ENCODE measurements around the gene TRIM62.

The TRIM62 gene

DNA sequence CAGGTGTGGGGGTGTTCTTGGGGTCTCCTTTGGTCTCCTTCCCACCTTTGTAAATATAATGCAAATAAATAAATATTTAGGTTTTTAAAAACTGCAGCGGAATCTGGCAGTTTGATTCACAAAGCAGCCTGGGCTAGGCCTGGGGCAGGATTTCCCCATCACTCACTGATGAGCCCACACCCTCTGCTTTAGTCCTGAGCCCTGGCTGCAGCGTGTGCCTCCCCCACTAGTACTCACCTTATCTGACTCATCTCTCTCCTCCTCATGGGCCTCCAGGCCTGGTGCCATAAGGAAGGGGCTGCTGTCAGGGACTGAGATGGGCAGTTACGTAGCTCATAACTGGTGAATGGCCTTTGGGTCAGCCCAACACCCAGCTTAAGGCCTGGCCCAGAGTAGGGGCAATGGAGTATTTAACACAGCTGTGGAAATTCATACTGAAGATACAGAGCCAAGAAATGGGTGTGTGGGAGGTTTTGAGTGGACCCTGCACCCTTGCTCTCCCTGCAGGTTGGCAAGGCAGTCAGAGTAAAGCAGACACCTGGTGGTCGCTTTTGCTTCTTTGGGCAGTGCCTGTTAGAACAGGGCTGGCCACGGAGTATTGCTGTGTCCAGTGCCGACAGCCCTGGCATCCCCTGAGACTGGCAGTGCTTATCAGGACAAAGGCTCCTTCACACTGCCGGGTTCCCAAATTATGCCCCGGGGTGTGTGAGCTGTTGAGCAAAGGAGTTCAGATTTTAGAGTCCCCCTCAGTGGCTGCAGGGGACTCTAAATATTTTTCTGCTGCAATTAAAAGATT is 61.2 kb downstream of the TRIM62 start:
- DNase-seq (no peak), ATAC-seq (ENCODE audit: insufficient read depth, low read depth) (no peak)
- Histone ChIP-seq H3K79me2 (ENCODE audit: insufficient read depth, low read length) (peaks cover 1% of the 10 kb centered on the region; the same call in 1 of the 2 replicates), H3K36me3 (ENCODE audit: insufficient read depth, low read length) (no peaks in the 10 kb centered on the region), H3K27ac (ENCODE audit: low read length) (no peak overlapping the region), H3K4me2 (ENCODE audit: insufficient read depth, low read length) (no peak overlapping the region), H3K9ac (ENCODE audit: low read depth, low read length) (no peak overlapping the region), H2AFZ (ENCODE audit: low read depth, low read length) (no peak overlapping the region), H4K20me1 (ENCODE audit: insufficient read depth, low read length) (no peaks in the 10 kb centered on the region), H3K4me3 (ENCODE audit: low read depth in 1 of 2, low read length in 2 of 2) (no peak overlapping the region), H3K4me1 (ENCODE audit: insufficient read depth, low read length) (peaks cover 3% of the 10 kb centered on the region), H3K27me3 (ENCODE audit: insufficient read depth, low read length, poor library complexity) (no peaks in the 10 kb centered on the region), H3K9me3 (ENCODE audit: insufficient read depth, low read length, severe bottlenecking) (no peaks in the 10 kb centered on the region)
- no peak for TF ChIP-seq EZH2 (IDR thresholded peaks at IDR 0.05; ENCODE audit: borderline replicate concordance, low read depth, low read length, severe bottlenecking)
- TF ChIP-seq, protein P1, sequence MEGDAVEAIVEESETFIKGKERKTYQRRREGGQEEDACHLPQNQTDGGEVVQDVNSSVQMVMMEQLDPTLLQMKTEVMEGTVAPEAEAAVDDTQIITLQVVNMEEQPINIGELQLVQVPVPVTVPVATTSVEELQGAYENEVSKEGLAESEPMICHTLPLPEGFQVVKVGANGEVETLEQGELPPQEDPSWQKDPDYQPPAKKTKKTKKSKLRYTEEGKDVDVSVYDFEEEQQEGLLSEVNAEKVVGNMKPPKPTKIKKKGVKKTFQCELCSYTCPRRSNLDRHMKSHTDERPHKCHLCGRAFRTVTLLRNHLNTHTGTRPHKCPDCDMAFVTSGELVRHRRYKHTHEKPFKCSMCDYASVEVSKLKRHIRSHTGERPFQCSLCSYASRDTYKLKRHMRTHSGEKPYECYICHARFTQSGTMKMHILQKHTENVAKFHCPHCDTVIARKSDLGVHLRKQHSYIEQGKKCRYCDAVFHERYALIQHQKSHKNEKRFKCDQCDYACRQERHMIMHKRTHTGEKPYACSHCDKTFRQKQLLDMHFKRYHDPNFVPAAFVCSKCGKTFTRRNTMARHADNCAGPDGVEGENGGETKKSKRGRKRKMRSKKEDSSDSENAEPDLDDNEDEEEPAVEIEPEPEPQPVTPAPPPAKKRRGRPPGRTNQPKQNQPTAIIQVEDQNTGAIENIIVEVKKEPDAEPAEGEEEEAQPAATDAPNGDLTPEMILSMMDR (IDR thresholded peaks at IDR 0.05; ENCODE audit: borderline replicate concordance, extremely low read depth, low read length, poor library complexity, severe bottlenecking), result no peak

DNA sequence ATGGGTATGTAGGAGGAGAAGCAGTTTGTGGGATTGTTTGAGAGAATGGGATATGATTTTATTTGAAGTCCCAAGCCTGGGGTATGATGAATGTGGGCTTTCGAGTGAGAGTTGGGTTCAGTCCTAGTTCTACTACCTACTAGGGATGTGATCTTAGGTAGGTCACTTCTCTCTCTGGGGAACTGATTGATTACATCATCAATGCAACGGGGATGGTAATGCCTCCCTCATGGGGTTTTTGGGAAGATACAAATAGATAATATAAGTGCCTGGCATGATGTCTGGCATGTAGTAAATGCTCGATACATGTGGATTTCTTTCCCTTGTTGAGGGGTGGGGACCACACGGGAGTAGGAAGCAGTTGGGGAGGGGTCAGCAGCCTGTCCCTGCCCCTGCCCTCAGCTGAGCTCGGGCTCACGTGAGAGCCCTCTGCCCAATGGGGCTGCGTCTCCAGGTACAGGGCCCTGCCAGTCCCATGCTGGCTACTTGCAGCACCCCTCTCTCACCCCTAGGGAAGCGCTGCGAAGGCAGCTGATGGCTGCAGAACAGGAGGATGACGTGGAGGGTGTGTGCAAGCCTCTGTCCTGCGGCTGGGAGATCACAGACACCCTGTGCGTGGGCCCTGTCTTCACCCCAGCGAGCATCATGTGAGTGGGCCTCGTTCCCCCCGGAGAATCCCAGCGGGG is 62.2 kb downstream of the TRIM62 start:
- no peak overlapping the region for H3K4me2 ChIP-seq (ENCODE audit: insufficient read depth, low read length)
- no peaks in the 10 kb centered on the region for H3K9me3 ChIP-seq (ENCODE audit: insufficient read depth, low read length, severe bottlenecking)
- no peaks in the 10 kb centered on the region for H3K4me1 ChIP-seq (ENCODE audit: insufficient read depth, low read length)
- H3K4me3 ChIP-seq (ENCODE audit: low read depth in 1 of 2, low read length in 2 of 2), result no peak overlapping the region
- DNase-seq (no peak), ATAC-seq (ENCODE audit: insufficient read depth, low read depth) (peak; percentile 49; the same call in 1 of the 3 replicates)
- TF ChIP-seq, protein P1 (IDR thresholded peaks at IDR 0.05; ENCODE audit: borderline replicate concordance, extremely low read depth, low read length, poor library complexity, severe bottlenecking), result no peak
- no peak for TF ChIP-seq EZH2 (IDR thresholded peaks at IDR 0.05; ENCODE audit: borderline replicate concordance, low read depth, low read length, severe bottlenecking)
- no peaks in the 10 kb centered on the region for H3K27me3 ChIP-seq (ENCODE audit: insufficient read depth, low read length, poor library complexity)
- no peaks in the 10 kb centered on the region for H3K36me3 ChIP-seq (ENCODE audit: insufficient read depth, low read length)
- H2AFZ ChIP-seq (ENCODE audit: low read depth, low read length), result no peak overlapping the region
- H3K27ac ChIP-seq (ENCODE audit: low read length), result no peak overlapping the region
- no peak overlapping the region for H3K9ac ChIP-seq (ENCODE audit: low read depth, low read length)
- no peaks in the 10 kb centered on the region for H4K20me1 ChIP-seq (ENCODE audit: insufficient read depth, low read length)
- no peaks in the 10 kb centered on the region for H3K79me2 ChIP-seq (ENCODE audit: insufficient read depth, low read length)

GRCh38 chr1:33119050-33119449 is 62.8 kb downstream of the TRIM62 start:
- Histone ChIP-seq H3K79me2 (ENCODE audit: insufficient read depth, low read length) (no peaks in the 10 kb centered on the region), H3K27me3 (ENCODE audit: insufficient read depth, low read length, poor library complexity) (no peaks in the 10 kb centered on the region), H3K4me1 (ENCODE audit: insufficient read depth, low read length) (no peaks in the 10 kb centered on the region), H3K4me2 (ENCODE audit: insufficient read depth, low read length) (no peak overlapping the region), H3K9ac (ENCODE audit: low read depth, low read length) (no peak overlapping the region), H3K27ac (ENCODE audit: low read length) (no peak overlapping the region), H3K4me3 (ENCODE audit: low read depth in 1 of 2, low read length in 2 of 2) (no peak overlapping the region), H2AFZ (ENCODE audit: low read depth, low read length) (no peak overlapping the region), H4K20me1 (ENCODE audit: insufficient read depth, low read length) (no peaks in the 10 kb centered on the region), H3K9me3 (ENCODE audit: insufficient read depth, low read length, severe bottlenecking) (no peaks in the 10 kb centered on the region), H3K36me3 (ENCODE audit: insufficient read depth, low read length) (no peaks in the 10 kb centered on the region)
- TF ChIP-seq EZH2 (IDR thresholded peaks at IDR 0.05; ENCODE audit: borderline replicate concordance, low read depth, low read length, severe bottlenecking), result no peak
- TF ChIP-seq, protein P1 (IDR thresholded peaks at IDR 0.05; ENCODE audit: borderline replicate concordance, extremely low read depth, low read length, poor library complexity, severe bottlenecking), result no peak
- DNase-seq (no peak), ATAC-seq (ENCODE audit: insufficient read depth, low read depth) (no peak)

All from DND-41 (cell line).